ENCODE measurements around the gene FAM117A. TPM values are rescaled to one million over a fixed set of nuclear protein-coding genes. Genes with fewer than 3 reads are reported as not detected.

The FAM117A gene
- total and polyA plus RNA-seq, 2 experiments from 2014 or later = 14.9 to 27.9 TPM

- Histone ChIP-seq H3K9me2 (replicated peaks; ENCODE audit: insufficient read depth) (no peaks in the 10 kb centered on the region), H3K4me2 (no peak overlapping the region), H3K79me2 (no peaks in the 10 kb centered on the region), H2AFZ (no peak overlapping the region), H3K36me3 (replicated peaks; ENCODE audit: insufficient read depth, low read depth) (no peaks in the 10 kb centered on the region), H3K27me3 (peaks cover 5% of the 10 kb centered on the region), H3K4me1 (ENCODE audit: insufficient read depth) (no peaks in the 10 kb centered on the region), H3K4me3 (no peak overlapping the region), H3K27ac (peak overlapping the region; percentile 58), H3K9me3 (ENCODE audit: low read depth) (no peaks in the 10 kb centered on the region), H4K20me1 (ENCODE audit: insufficient read depth, poor library complexity, severe bottlenecking) (no peaks in the 10 kb centered on the region)
- WGBS (ENCODE audit: low lambda C conversion rate, missing lambda C conversion rate) = 70% methylated on average over 9 of the region's 9 CpGs
- TF ChIP-seq CTCF (IDR thresholded peaks at IDR 0.05; ENCODE audit: poor library complexity) (no peak), EZH2phosphoT487 (IDR thresholded peaks at IDR 0.05; ENCODE audit: low read depth, severe bottlenecking, unreplicated experiment) (no peak), EZH2 (IDR thresholded peaks at IDR 0.05; ENCODE audit: borderline replicate concordance) (no peak)
- peak; percentile 19 for DNase-seq (ENCODE audit: low spot score)
These were observed 72.8 kb downstream of the FAM117A start for GRCh38 chr17:49691086-49691676.

DNA sequence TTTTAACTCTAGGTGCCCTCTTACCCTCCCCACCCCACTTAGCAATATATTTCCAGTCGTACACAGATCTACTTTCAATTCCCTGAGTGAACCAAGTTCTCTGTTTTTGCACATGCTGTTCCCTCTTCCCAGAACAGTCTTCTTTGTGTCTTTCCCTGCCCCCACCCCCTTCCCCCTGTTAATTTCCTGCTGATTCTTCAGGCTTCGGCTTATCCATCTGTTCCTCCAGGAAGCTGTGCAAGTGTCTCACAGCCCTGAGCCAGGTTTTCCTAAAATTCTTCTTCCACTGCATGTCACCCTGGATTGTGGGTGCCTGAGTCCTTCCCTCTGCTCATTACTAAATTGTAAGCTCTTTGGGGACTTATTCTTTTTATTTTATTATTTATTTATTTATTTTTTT lies 73.7 kb downstream of the FAM117A start:
- WGBS (ENCODE audit: low lambda C conversion rate, missing lambda C conversion rate) = 91% methylated on average over 2 of the region's 2 CpGs
- no peak overlapping the region for H3K27ac ChIP-seq
- TF ChIP-seq CTCF (IDR thresholded peaks at IDR 0.05; ENCODE audit: poor library complexity) (no peak), EZH2 (IDR thresholded peaks at IDR 0.05; ENCODE audit: borderline replicate concordance) (no peak), EZH2phosphoT487 (IDR thresholded peaks at IDR 0.05; ENCODE audit: low read depth, severe bottlenecking, unreplicated experiment) (no peak)

DNA sequence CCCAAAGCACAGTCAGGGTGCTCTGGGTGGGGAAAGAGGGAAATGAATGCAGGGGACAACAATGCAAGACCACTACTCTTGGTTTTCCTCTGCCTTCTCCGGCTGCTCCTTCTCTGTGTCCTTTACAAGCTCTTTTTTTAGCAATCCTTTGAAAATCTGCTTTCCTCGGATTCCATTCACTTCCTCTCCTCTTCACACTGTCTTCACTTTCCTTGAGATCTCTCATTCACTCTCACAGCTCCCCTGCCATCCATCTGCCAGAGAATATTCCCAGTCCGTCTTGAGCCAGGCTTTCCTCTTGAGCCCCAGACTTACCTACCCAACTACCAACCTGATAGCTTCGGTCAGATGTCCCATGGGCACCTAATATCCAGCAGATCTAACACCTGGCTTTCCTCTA lies 75.1 kb downstream of the FAM117A start:
- Histone ChIP-seq H3K4me2 (no peak overlapping the region), H3K36me3 (replicated peaks; ENCODE audit: insufficient read depth, low read depth) (no peaks in the 10 kb centered on the region), H3K27ac (no peak overlapping the region), H3K27me3 (peaks cover 5% of the 10 kb centered on the region), H3K4me1 (ENCODE audit: insufficient read depth) (no peaks in the 10 kb centered on the region), H3K9me3 (ENCODE audit: low read depth) (no peaks in the 10 kb centered on the region), H3K79me2 (no peaks in the 10 kb centered on the region), H3K9me2 (replicated peaks; ENCODE audit: insufficient read depth) (no peaks in the 10 kb centered on the region), H2AFZ (no peak overlapping the region), H3K4me3 (no peak overlapping the region), H4K20me1 (ENCODE audit: insufficient read depth, poor library complexity, severe bottlenecking) (no peaks in the 10 kb centered on the region)
- TF ChIP-seq EZH2phosphoT487 (IDR thresholded peaks at IDR 0.05; ENCODE audit: low read depth, severe bottlenecking, unreplicated experiment) (no peak), CTCF (IDR thresholded peaks at IDR 0.05; ENCODE audit: poor library complexity) (no peak), EZH2 (IDR thresholded peaks at IDR 0.05; ENCODE audit: borderline replicate concordance) (no peak)
- no peak for DNase-seq (ENCODE audit: low spot score)
- 86% methylated on average over 4 of the region's 4 CpGs for whole genome bisulfite sequencing (ENCODE audit: low lambda C conversion rate, missing lambda C conversion rate)

More for the DNA sequence above, 73.7 kb downstream of the FAM117A start:
- Histone ChIP-seq H2AFZ (no peak overlapping the region), H3K9me3 (ENCODE audit: low read depth) (no peaks in the 10 kb centered on the region), H3K27me3 (peaks cover 5% of the 10 kb centered on the region), H3K4me2 (no peak overlapping the region), H3K36me3 (replicated peaks; ENCODE audit: insufficient read depth, low read depth) (no peaks in the 10 kb centered on the region), H3K79me2 (no peaks in the 10 kb centered on the region), H4K20me1 (ENCODE audit: insufficient read depth, poor library complexity, severe bottlenecking) (no peaks in the 10 kb centered on the region), H3K4me3 (no peak overlapping the region), H3K9me2 (replicated peaks; ENCODE audit: insufficient read depth) (no peaks in the 10 kb centered on the region), H3K4me1 (ENCODE audit: insufficient read depth) (no peaks in the 10 kb centered on the region)
- no peak for DNase-seq (ENCODE audit: low spot score)
